Liver (tissue), 3 donors: ENCODE results near the gene C2orf49.

Experiments used
- ATF3 ChIP-seq: IDR thresholded peaks from 2 replicates; pipeline ENCODE4 v1.6.1; 2016; ENCODE audit warnings: antibody characterized with exemption
- CTCF ChIP-seq: fragments of 150-350 bp; IDR thresholded peaks from 2 replicates; pipeline ENCODE4 v1.5.1; 2017; ENCODE audit warnings: improper control_type of control experiment, low read depth, low read length; ENCODE audit not compliant: missing input control
- EGR1 ChIP-seq, 2 donors: IDR thresholded peaks; 2 replicates each; pipeline ENCODE4 v1.6.1; 2016 to 2018; ENCODE audit warnings: antibody characterized with exemption in 2 of 2, low read depth in 2 of 2
- FOXA2 ChIP-seq: IDR thresholded peaks from 2 replicates; pipeline ENCODE4 v1.6.1; 2016; ENCODE audit warnings: antibody characterized with exemption
- MAX ChIP-seq: IDR thresholded peaks from 2 replicates; pipeline ENCODE4 v1.6.1; 2016; ENCODE audit warnings: antibody characterized with exemption
- RAD21 ChIP-seq, 2 donors: IDR thresholded peaks; 2 replicates each; pipeline ENCODE4 v1.6.1; 2016; ENCODE audit warnings: antibody characterized with exemption in 2 of 2, mild to moderate bottlenecking in 2 of 2
- REST ChIP-seq: IDR thresholded peaks from 2 replicates; pipeline ENCODE4 v1.6.1; 2016; ENCODE audit warnings: antibody characterized with exemption, mild to moderate bottlenecking
- TAF1 ChIP-seq: conservative IDR thresholded peaks from 2 replicates; pipeline ENCODE4 v1.6.1; 2016; ENCODE audit warnings: antibody characterized with exemption, mild to moderate bottlenecking
- ZBTB33 ChIP-seq: IDR thresholded peaks from 2 replicates; pipeline ENCODE4 v1.6.1; 2016; ENCODE audit warnings: antibody characterized with exemption
- donor health status: healthy.
- donor health status: healthy.

- TF ChIP-seq RAD21 (IDR thresholded peaks at IDR 0.05) = no peak
- no peak for TF ChIP-seq CTCF
- TF ChIP-seq EGR1 (IDR thresholded peaks at IDR 0.05; ENCODE audit: low read depth in 2 of 2) = no peak
- no peak for TF ChIP-seq REST
- no peak for TF ChIP-seq MAX
- TF ChIP-seq ZBTB33 = no peak
- no peak for TF ChIP-seq TAF1
- TF ChIP-seq ATF3 = no peak
- TF ChIP-seq FOXA2 = no peak
Observed at GRCh38 chr2:105320651-105321215, 16.6 kb upstream of the C2orf49 start.
